ENCODE measurements around the gene MPG.
"Not testable (repeated sequence)": the region's sequence is repeated elsewhere in the genome, so short reads cannot be mapped to it uniquely, and the experiment has no call there.

The MPG gene, protein sequence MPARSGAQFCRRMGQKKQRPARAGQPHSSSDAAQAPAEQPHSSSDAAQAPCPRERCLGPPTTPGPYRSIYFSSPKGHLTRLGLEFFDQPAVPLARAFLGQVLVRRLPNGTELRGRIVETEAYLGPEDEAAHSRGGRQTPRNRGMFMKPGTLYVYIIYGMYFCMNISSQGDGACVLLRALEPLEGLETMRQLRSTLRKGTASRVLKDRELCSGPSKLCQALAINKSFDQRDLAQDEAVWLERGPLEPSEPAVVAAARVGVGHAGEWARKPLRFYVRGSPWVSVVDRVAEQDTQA

DNA sequence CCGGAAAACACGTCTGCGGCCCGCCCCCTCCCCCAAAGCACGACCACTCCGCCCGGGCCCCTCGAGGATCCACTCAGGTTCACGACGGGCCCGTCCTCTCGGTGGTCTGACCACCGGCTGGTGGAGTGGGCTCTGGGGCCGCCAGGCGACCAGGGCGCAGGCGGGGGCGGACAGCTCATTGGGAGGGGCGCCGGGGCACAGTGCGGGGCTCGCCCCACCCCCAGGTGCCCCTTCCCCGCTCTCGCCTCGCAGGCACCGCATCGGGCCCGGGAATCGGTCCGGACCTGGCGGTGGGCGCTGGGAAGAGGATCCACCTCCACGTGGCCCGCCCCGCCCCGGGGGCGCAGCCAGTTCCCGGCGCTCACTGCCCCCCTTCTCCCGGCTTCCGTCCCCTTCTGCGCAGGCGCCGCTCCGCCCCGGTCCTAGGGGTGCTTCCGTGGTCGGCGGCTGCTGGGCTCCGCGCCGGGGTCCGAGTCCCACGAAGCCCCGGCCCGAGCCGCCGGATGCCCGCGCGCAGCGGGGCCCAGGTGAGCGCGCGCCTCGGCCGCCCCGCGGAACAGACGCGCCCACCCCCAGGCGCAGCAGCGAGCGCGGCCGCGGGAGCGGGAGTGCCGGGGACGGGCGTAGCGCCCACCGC is at the start of gene MPG:
TSS of gene MPG (plus strand) at position 419 of the 637 bp plus-strand sequence. CDS start at position 504, 85 bp downstream.
- DNase-seq, result no peak

DNA sequence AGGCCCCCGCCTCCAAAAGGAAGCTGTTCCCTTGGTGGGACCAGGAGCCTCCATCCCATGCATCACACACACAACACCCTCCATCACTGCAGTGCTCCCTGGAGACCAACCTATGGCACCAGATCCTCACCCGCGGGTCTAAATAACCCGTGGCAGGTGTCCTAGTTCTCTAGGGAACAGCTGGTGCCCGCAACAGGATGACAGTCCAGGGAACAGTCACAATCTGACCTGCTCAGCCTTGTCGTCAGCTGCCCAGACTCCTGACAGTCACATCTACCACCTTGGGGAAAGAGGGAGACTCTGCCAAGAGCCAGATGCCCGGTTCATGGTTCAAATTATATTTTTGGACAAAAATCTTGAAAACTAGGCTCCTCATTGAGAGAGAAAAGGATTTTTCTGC is 47.4 kb upstream of the MPG start:
- DNase-seq, result not testable (repeated sequence)

DNA sequence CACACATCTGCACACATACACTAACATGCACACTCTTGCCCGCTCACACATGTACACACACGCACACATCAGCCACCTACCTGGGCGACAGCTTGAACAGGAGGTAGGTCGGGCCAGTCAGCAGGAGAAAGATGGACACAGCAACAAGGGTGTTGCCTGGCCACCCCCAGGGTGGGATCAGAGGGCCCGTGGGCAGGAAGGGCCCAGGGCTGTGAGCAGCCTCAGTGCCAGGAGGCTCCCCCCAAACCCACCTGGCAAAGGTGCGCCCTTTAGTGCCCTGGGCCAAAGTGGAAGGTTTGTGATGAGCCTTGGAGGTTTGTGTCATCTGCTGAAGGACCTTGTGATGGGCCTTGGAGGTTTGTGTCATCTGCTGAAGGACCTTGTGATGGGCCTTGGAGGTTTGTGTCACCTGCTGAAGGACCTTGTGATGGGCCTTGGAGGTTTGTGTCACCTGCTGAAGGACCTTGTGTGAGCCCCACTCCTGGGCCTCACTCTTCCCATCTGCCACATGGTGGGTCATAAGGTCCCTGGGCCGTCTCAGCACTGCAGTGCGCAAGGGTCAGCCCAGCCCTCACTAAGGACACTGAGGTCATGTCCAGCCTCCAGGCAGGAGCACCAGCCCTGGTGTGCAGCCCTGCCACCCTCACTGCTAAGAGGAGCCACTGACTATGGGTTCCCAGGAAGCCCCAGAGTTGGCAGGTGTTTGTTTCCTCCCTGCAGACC is 44.7 kb upstream of the MPG start:
- DNase-seq, result not testable (repeated sequence)

DNA sequence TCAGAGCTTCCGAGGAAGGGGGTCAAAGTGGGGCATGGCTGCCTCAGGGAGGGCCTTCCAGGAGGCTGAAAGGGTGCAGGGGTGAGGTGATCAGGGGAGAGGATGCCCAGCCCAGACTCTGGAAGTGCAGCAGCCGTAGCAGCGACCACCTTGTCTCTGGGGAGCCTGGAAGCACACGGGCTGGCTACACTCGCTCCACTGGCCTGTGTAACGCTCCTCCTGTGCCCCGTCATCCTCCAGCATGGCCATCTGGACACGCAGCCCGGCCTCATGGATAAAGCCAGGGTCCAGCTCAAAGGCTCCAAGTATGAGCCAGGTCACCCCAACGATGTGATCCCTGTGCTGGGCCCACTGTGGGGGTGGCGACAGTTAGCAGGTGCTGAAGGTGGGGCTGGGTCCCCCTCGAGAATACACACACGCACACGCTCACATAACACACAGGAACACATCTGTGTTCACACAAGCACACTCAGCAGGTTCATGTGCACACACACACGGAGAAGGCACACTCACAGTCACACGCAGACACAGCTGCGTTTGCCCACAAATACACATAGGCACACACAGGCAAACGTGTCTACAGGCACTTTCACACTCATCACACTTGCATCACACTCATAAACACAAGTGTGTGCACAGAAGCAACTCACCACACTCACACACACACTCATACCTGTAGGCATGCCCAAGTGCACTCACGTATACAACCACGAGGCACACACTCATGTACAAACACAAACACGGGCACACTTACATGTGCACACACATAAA is 44.0 kb upstream of the MPG start:
- DNase-seq, result no peak

DNA sequence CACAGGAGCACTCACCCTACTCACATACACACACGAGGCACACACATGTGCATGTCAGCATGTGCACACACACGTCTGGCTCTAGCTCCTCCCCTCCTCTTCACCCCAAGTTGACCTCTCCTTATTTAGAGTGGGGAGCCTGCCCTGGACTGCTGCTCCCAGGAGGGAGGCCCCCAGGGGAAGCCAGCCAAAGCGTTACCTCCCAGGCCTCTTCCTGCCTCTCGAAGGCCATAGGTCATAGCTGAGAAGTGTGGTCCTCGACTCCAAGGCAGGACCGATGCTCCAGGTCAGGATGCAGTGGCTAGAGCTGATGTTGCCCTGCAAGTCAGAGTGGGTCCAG is 43.4 kb upstream of the MPG start:
- no peak for DNase-seq

DNA sequence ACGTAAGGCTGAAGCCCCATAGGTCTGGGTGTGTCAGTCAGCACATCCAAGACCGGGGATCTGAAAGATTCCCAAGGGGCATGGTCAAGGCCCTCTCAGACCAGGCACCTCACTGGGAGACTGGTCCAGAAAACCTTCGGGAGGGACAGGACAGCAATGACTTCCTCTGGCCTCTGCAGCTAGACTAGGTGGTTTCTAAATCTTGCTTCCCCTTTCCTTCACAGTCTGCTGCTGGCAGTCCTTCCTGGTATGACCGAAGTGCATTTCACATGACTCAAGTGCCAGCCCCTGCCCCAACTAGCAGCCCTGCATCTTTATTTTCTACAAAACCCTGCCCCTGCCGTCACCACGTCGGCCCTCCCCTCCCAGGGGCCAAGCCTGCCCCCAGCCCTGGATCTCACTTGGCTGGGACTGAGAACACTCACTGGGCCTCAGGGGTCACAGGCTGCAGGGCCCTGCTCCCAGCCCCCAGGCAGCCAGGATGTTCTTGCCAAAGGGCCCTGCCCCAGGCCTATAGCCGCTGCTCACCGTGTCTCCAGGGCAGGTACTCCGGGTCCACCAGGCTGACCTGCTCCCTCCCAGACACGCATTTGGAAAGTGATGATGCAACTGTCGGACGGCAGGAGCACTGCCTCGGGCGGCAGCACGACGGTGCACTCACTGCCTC is 42.9 kb upstream of the MPG start:
- DNase-seq, result no peak

DNA sequence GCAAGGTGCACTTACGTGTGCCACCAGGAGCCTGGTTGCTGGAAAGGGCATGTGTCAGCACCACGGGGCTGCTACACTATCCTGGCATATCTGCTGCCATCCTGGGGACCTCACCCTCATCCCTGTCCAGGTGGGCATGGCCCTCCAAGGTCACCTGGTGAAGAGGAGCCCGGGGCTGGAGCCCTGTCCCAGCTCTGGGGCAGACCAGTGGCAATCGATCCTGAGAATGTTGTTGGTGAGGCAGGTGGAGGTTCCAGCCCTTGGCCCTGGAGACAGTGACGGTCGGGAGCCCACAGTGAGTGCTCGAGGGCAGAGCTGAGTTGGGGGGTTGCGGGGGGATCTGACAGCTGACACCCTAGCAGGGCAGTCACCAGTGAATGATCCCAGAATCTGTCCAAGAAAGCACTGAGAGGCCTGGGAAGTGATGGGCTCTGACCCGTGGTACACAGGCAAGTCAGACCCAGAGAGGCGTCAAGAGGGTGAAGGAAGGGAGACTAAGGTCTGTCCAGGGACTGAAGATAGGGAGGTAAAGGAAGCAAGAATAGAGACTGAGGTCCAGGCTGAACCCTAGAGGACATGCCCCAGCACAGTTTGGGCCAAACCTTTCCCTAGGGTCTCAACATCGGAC is 42.2 kb upstream of the MPG start:
- DNase-seq, result no peak

DNA sequence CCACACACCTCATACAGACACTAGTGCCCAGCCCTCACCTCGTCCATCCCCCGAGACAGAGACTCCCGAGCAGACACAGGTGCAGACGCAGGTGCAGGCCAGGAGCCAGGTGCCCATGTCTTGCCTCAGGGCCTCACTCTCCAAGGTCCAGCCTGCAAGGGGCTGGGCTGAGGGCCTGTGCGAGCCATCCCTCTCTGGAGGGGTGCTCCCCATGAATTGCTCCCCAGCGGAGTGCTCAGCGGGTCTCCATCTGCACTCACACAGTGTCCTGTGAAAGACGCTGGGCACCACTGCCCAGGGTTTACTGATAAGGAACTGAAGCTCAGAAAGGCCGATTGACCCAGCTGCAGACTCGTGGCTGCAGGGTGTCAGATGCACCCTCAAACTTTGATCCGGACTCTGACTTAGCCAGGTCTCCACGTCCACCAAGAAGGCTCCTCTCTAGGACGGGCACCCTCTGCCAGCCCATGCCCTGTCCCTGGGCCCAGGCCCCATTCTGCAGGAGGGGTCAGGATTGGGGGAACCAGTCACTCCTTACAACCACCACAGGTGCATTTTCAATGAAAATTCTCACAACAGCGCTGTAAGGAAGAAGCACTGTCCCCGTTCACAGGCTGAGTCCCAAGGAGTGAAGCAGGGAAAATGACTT is 41.6 kb upstream of the MPG start:
- DNase-seq, result no peak

DNA sequence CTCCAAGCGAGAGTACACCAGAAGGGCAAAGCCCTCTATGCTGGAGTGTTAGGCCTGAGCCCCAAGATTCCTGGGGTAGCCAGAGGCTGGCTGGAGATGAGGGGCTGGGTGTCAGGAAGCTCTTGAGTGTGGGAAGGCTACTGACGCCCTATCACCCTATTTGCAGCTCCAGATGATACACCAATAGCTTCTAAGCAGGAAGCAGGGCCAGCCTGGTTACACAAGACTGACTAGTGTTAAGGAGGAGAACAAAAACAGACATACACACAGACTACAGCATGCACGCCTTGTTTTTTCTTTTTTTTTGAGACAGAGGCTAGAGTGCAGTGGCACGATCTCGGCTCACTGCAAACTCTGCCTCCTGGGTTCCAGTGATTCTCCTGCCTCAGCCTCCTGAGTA is 40.5 kb upstream of the MPG start:
- DNase-seq, result no peak

DNA sequence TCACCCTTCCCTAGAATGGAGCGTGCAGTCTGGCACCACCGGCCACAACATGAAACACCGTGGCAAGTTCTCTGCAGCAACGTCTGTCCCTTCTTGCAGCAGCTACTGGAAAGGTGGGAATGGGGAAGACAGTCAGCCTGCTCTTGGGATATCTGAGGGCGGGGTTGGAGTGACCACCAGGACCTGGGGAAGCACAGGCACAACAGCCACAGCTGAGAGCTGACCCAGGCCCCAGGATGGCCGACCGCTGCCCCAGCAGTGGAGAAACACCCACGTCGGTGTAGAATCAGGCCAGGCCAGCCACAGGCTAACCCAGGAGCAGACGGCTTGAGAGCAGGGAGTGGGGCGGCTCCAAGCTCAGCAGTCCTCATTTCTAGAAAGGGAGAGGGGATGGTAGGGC is 39.8 kb upstream of the MPG start:
- not testable (repeated sequence) for DNase-seq

DNA sequence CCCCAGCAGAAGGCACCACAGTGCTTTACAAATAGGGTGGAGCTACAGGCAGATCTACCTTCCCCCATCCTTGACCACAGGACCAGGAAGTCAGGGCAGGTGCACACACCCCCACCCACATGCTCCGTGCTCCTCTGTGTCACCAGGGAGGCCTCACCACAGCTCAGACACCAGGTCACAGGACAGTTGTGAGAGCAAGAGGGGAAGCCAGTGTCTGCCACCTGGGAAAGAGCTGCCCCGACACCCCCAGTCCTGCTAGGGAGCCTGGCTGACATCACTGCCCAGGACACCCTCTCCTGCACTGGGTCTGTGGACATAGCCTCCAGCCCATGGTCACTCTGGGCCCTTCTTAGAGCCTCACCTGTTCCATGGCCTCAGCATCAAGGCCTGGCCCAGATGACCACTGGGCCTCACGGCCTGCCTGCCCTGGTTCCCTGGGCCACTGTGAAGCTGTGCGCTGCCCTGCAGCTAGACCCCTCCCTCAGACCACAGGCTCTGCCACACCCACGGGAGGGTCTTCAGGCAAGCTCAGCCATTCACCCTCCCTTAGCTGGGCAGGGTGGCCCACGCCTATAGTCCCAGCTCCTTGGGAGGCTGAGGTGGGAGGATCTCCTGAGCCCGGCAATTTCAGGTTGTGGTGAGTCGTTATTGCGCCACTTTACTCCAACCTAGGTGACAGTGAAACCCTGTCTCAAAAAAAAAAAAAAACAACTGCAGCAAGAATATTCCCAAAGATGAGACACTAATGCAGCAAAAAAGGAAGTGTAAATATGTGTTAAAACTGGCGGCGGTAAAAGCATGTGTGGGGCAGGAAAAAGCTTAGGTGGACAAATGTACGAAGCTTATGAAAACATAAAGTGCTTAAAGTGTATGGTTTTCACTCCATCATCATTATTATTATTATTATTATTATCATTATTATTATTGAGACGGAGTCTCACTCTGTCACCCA is 38.8 kb upstream of the MPG start:
- DNase-seq, result no peak

DNA sequence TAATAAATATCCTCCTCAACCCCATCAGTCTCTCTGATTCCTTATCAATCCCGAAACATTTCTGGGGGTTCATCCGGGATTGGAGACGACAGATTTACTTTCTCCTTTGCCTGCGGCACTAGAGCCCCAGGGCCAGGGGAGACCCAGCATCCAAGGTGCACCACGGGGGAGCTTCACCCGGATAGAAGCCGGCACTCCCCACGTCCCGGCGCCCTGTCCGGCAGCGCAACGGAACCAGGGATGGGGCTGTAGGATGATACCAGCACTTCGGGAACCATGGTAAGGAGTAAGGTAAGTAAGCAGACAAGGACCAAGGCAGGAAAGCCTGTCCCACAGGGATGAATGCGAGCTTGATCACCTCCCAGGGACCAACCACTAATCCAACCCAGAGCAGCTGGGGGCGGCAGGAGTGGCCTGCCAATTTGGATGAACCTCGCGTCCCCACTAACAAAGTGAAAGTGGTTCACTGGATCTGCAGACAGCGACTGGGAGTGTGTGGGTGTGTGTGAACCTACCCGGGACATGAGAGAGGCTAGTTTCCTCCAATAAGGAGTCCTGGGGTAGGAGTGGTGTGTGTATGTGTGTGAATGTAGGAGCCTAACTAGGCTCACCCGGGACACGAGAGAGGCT is 36.5 kb upstream of the MPG start:
- no peak for DNase-seq

DNA sequence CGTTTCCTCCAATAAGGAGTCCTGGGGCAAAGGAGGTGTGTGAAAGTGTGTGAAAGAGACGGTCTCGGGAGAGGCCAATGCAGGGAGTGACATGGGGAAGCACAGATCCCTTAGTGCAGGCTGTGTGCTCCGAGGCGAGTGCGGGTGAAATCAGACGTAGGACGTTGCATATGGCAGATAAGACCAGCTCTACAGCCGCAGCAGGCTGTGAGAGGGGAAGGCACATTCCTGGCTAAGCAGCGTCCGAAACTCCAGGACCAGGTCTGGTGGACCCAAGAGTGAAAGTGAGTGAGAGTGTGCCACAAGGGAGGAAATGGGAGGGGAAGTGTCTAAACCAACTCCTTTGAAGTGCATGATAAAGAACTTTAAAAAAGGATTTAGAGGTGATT is 36.0 kb upstream of the MPG start:
- no peak for DNase-seq

DNA sequence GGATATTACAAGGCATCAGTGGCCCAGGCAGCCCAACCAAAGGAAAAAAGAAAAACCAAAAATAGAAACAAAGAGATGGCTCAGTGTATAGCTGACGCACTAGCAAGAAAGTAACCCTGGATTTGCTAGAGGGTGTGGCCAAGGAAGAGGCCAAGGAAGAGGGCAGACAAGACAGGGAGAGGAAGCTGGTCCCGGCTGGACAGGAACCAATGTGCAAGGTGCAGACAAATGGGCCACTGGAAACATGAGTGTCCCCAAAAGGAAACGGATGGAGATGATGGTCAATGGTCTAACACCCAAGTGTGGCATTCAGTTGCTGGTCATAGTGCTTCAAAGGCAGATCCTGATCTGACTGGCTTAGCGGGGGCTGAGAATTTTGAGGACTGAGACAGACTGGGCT is 35.3 kb upstream of the MPG start:
- DNase-seq, result no peak

DNA sequence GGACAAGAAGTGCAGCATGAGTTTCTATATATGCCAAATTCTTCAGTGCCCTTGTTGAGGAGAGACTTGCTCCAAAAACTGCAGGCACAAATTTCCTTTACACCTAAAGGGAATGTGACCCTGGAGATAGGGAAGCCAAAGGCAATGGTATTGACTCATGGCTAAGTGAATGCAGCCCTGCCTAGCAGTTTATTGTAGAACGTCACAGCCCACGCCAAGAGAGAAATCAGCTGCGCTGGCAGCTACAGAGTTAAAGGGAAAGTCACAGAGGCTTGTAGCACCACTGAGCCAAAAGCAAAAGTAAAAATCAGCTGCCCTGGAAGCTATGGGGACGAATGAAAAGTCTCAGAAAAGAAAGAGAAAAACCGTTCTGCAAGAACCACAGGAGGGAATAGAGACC is 34.7 kb upstream of the MPG start:
- DNase-seq, result no peak

DNA sequence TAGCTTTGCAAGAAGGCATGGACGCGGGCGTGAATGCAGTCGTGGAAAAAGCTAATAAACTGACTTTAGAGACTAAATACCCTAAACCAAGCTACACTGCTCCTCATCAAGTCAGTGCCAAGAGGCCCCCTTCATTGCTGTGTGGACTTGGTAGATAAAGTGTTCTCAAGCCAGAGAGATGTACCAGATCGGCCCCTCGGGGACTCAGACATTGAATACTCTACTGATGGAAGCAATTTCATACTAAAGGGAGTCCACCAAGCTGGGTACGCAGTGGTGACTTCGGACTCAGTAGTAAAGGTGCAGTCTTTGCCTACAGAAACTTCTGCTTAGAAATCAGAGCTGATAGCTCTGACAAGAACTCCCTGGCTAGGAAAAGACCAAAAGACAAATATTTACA is 33.4 kb upstream of the MPG start:
- DNase-seq, result no peak

DNA sequence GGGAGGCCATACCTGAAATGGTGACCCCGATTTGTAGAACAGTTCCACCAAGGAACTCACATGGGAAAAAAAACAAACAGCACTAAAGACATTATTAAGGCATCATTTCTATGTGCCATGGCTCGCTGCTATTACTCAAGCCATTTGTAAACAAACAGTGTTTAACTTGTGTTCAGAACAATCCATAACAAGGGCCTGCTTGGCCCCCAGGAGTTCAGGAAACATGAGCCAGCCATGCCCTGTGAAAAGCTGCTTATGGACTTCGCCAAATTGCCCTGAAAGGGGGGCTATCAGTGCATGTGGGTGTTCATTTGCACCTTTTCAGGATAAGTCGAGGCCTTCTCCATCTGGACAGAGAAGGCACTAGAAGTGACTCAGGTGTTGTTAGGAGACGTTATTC is 32.6 kb upstream of the MPG start:
- no peak for DNase-seq

DNA sequence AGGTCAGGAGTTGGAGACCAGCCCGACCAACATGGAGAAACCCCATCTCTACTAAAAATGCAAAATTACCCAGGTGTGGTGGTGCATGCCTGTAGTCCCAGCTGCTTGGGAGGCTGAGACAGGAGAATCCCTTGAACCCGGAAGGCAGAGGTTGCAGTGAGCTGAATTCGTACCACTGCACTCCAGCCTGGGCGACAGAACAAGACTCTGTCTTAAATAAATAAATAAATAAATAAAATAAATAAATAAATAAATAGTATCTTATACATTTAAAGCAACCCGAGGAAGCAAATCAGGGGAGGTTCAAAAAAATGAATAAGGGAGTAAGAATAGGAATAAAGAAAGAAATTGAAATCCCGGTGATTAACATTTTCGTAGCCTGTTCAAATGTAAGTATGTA is 31.5 kb upstream of the MPG start:
- not testable (repeated sequence) for DNase-seq

DNA sequence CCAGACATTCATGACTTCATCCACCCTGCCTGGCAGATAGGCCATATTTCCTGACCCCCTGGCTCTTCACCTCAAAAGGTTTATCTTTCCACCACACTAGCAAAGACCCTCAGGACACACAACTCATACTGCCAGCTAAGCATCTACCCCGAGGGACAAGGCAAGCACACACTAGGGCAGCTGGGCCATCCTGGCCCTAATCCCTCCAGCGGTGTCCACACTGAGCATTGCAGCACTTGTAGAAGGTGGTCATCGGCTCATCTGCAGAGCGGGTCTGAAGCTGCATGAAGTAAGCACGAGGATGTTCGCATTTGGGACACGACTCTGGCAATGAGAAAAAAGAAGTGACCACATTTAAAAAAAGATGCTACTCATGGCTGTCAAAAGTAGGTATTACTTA is 30.8 kb upstream of the MPG start:
- DNase-seq, result no peak

Measured in NCI-H187 treated with DMSO at 0.1 percent for 48 hours (cell line).